SK-N-SH treated with all-trans-retinoic acid at 6 μM for 48 hours (cell line): ENCODE results near the gene DBP.

ENCODE experiments used
- ATAC-seq: fragments of 200-7000 bp; cut with Tn5 transposase; 3 replicates; pipeline ENCODE4 v1.9.1; 2020; ENCODE audit warnings: mild to moderate bottlenecking, moderate library complexity
- ARNTL ChIP-seq: fragments of 450-650 bp; formaldehyde crosslinking; IDR thresholded peaks from 2 replicates; pipeline ENCODE4 v1.5.0; 2020; ENCODE audit warnings: low read depth, mild to moderate bottlenecking, moderate library complexity, borderline replicate concordance
- BACH2 ChIP-seq: fragments of 250-450 bp; sonication (Bioruptor Pico); IDR thresholded peaks from 2 replicates; pipeline ENCODE4 v1.9.0; 2021; ENCODE audit warnings: mild to moderate bottlenecking, borderline replicate concordance
- ESRRG ChIP-seq: fragments of 250-450 bp; sonication (Bioruptor Pico); IDR thresholded peaks from 2 replicates; pipeline ENCODE4 v1.6.1; 2021; ENCODE audit warnings: mild to moderate bottlenecking
- GLIS3 ChIP-seq: fragments of 250-450 bp; sonication (Bioruptor Pico); IDR thresholded peaks from 2 replicates; pipeline ENCODE4 v1.5.0; 2020; ENCODE audit warnings: mild to moderate bottlenecking, moderate library complexity
- ISL1 ChIP-seq: fragments of 250-450 bp; sonication (Bioruptor Pico); IDR thresholded peaks from 2 replicates; pipeline ENCODE4 v2.1.2; 2022; ENCODE audit warnings: mild to moderate bottlenecking, moderate library complexity
- OSR1 ChIP-seq: fragments of 250-450 bp; sonication (Bioruptor Pico); IDR thresholded peaks from 2 replicates; pipeline ENCODE4 v1.8.0; 2022; ENCODE audit warnings: moderate library complexity, mild to moderate bottlenecking, inconsistent platforms
- PPARA ChIP-seq: fragments of 250-450 bp; sonication (Bioruptor Pico); IDR thresholded peaks from 2 replicates; pipeline ENCODE4 v1.5.0; 2020; ENCODE audit warnings: mild to moderate bottlenecking, borderline replicate concordance
- RARB ChIP-seq: fragments of 250-450 bp; sonication (Bioruptor Pico); IDR thresholded peaks from 2 replicates; pipeline ENCODE4 v1.8.0; 2021; ENCODE audit warnings: mild to moderate bottlenecking, moderate library complexity
- SNAI2 ChIP-seq: fragments of 250-450 bp; sonication (Bioruptor Pico); IDR thresholded peaks from 2 replicates; pipeline ENCODE4 v1.5.0; 2020; ENCODE audit warnings: mild to moderate bottlenecking, moderate library complexity
- TCF4 ChIP-seq: fragments of 250-450 bp; sonication (Bioruptor Pico); IDR thresholded peaks from 2 replicates; pipeline ENCODE4 v1.8.0; 2021; ENCODE audit warnings: mild to moderate bottlenecking, moderate library complexity, borderline replicate concordance
- TOX ChIP-seq: fragments of 250-450 bp; sonication (Bioruptor Pico); IDR thresholded peaks from 2 replicates; pipeline ENCODE4 v1.8.0; 2021; ENCODE audit warnings: mild to moderate bottlenecking, moderate library complexity, borderline replicate concordance
- ZC3H10 ChIP-seq: fragments of 250-450 bp; sonication (Bioruptor Pico); IDR thresholded peaks from 2 replicates; pipeline ENCODE4 v1.5.1; 2021; ENCODE audit warnings: mild to moderate bottlenecking, moderate library complexity
- ZFP3 ChIP-seq: fragments of 250-450 bp; sonication (Bioruptor Pico); IDR thresholded peaks from 2 replicates; pipeline ENCODE4 v1.5.0; 2020; ENCODE audit warnings: mild to moderate bottlenecking, moderate library complexity
- ZFP30 ChIP-seq: fragments of 450-650 bp; formaldehyde crosslinking; IDR thresholded peaks from 2 replicates; pipeline ENCODE4 v1.5.0; 2022; ENCODE audit warnings: mild to moderate bottlenecking, moderate library complexity
- ZNF565 ChIP-seq: fragments of 450-650 bp; formaldehyde crosslinking; conservative IDR thresholded peaks from 2 replicates; pipeline ENCODE4 v1.5.0; 2020; ENCODE audit warnings: low read depth, mild to moderate bottlenecking, moderate library complexity
- ZNF70 ChIP-seq: fragments of 450-650 bp; formaldehyde crosslinking; IDR thresholded peaks from 2 replicates; pipeline ENCODE4 v1.5.0; 2020; ENCODE audit warnings: mild to moderate bottlenecking, moderate library complexity
- ZNF8 ChIP-seq: fragments of 450-650 bp; formaldehyde crosslinking; IDR thresholded peaks from 2 replicates; pipeline ENCODE4 v1.5.0; 2020; ENCODE audit warnings: mild to moderate bottlenecking, moderate library complexity
- TF ChIP-seq, protein P1 (sequence below): fragments of 250-450 bp; sonication (Bioruptor Pico); IDR thresholded peaks from 2 replicates; pipeline ENCODE4 v1.5.1; 2021; ENCODE audit warnings: mild to moderate bottlenecking, moderate library complexity
- TF ChIP-seq, protein P2 (sequence below): fragments of 250-450 bp; sonication (Bioruptor Pico); IDR thresholded peaks from 2 replicates; pipeline ENCODE4 v1.5.0; 2020; ENCODE audit warnings: mild to moderate bottlenecking, moderate library complexity
- TF ChIP-seq, protein P3 (sequence below): fragments of 250-450 bp; sonication (Bioruptor Pico); IDR thresholded peaks from 2 replicates; pipeline ENCODE4 v1.8.0; 2021; ENCODE audit warnings: low read depth, mild to moderate bottlenecking, moderate library complexity, borderline replicate concordance

DBP gene

DNA sequence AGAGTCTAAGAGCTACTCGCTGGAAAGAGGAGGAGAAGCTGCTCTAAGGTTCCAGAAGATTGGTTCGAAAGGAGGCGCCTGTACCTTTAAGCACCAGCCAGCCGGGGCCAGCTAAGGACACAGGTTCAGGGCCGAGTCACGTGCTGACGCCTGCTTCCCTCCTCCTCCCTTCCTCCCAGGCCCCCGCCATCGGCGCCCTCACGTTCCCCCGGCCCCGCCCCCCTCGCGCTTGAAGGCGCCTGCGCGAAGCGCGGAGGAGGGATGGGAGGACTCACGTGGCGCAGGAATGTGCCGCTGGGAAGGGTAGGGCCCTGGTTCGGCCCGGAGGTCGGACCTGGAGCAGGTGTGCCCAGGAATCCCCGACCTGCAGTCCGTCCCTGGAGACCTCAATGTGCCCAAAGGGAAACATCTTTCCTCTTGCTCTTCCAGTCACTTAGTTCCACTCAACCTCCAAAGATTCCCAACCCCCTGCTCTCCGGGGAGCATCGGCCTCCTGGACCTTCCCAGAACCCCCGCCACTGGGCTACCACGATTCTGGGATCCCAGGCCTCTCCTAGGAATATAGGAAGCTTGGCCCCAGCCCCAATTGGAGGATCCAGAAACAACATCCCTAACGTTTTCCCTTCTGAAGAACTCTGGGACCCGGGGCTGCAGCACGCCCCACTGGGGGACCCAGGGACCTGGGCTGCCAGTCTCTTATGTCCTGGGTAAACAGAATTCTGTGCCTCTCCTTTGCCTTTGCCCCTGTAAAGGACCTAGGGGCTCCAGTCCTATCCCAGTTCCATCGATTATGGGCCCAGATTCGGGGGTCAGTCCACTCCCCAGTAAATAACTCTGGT lies 2.5 kb downstream of the DBP start:
- ATAC-seq = peak; percentile 40
- TF ChIP-seq BACH2 (CRISPR knock-in tag) (no peak), ARNTL (0 out of 2 replicates have a peak, but pooled peaks have one; percentile 81), ZNF70 (CRISPR knock-in tag) (no peak), ZNF8 (CRISPR knock-in tag) (no peak)
- TF ChIP-seq, protein P1, sequence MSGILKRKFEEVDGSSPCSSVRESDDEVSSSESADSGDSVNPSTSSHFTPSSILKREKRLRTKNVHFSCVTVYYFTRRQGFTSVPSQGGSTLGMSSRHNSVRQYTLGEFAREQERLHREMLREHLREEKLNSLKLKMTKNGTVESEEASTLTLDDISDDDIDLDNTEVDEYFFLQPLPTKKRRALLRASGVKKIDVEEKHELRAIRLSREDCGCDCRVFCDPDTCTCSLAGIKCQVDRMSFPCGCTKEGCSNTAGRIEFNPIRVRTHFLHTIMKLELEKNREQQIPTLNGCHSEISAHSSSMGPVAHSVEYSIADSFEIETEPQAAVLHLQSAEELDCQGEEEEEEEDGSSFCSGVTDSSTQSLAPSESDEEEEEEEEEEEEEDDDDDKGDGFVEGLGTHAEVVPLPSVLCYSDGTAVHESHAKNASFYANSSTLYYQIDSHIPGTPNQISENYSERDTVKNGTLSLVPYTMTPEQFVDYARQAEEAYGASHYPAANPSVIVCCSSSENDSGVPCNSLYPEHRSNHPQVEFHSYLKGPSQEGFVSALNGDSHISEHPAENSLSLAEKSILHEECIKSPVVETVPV (CRISPR knock-in tag) = 0 out of 2 replicates have a peak, but pooled peaks have one; percentile 22
- TF ChIP-seq, protein P2, sequence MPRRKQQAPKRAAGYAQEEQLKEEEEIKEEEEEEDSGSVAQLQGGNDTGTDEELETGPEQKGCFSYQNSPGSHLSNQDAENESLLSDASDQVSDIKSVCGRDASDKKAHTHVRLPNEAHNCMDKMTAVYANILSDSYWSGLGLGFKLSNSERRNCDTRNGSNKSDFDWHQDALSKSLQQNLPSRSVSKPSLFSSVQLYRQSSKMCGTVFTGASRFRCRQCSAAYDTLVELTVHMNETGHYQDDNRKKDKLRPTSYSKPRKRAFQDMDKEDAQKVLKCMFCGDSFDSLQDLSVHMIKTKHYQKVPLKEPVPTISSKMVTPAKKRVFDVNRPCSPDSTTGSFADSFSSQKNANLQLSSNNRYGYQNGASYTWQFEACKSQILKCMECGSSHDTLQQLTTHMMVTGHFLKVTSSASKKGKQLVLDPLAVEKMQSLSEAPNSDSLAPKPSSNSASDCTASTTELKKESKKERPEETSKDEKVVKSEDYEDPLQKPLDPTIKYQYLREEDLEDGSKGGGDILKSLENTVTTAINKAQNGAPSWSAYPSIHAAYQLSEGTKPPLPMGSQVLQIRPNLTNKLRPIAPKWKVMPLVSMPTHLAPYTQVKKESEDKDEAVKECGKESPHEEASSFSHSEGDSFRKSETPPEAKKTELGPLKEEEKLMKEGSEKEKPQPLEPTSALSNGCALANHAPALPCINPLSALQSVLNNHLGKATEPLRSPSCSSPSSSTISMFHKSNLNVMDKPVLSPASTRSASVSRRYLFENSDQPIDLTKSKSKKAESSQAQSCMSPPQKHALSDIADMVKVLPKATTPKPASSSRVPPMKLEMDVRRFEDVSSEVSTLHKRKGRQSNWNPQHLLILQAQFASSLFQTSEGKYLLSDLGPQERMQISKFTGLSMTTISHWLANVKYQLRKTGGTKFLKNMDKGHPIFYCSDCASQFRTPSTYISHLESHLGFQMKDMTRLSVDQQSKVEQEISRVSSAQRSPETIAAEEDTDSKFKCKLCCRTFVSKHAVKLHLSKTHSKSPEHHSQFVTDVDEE = no peak

DNA sequence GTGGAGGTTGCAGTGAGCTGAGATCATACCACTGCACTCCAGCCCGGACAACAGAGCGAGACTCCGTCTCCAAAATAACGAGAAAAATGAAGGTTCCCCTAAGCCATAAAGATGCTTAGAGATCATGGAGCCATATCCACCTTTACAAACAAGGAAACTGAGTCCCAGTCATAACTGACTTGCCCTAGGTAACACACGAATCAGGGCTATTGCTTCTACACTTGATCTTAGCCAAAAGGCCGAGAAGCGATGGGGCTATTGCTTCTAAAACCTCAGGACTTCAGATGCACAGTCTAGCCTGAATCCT lies 3.2 kb downstream of the DBP start:
- ATAC-seq = no peak
- no peak for TF ChIP-seq ZNF70 (CRISPR knock-in tag)
- TF ChIP-seq, protein P2 = no peak
- no peak for TF ChIP-seq ZNF8 (CRISPR knock-in tag)
- no peak for TF ChIP-seq RARB (CRISPR knock-in tag)
- no peak for TF ChIP-seq ARNTL
- no peak for TF ChIP-seq ZFP30 (CRISPR knock-in tag)
- TF ChIP-seq GLIS3 (CRISPR knock-in tag) = no peak

DNA sequence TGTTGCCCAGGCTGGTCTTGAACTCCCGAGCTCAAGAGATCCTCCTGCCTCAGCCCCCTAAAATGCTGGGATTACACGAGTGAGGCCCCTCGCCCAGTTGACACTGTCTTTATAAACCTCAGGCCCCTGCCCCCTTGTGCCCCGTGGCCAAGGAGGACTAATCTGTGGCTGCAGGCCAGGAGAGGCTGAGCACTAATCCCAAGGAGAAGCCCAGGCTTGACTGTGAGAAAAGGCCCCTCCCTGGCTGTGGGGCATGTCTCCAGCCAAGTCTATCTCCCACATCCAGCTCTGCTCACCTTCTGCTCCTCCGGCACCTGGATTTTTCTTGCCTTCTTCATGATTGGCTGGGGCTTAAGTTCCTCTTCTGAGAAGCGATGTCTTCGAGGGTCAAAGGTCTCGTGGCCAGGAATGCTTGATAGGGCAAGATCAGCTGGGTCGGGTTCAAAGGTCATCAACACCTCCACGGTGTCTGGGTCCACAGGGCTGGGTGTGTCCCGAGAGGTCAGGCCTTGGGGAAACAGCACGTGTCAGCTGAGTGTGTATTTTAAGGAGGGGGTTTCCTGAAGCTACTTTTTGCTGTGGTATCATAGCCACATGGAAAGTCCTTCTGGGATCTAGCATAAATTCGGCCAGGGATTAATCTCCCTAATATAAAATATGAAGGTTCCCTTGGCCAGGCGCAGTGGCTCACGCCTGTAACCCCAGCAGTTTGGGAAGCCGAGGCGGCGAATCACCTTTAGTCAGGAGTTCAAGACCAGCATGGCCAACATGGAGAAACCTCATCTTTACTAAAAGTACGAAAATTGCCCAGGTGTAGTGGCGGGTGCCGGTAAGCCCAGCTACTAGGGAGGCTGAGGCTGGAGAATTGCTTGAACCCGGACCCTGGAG lies 3.8 kb downstream of the DBP start:
- TF ChIP-seq RARB (CRISPR knock-in tag) (no peak), ZNF70 (CRISPR knock-in tag) (no peak), ISL1 (CRISPR knock-in tag) (no peak)
- no peak for ATAC-seq

DNA sequence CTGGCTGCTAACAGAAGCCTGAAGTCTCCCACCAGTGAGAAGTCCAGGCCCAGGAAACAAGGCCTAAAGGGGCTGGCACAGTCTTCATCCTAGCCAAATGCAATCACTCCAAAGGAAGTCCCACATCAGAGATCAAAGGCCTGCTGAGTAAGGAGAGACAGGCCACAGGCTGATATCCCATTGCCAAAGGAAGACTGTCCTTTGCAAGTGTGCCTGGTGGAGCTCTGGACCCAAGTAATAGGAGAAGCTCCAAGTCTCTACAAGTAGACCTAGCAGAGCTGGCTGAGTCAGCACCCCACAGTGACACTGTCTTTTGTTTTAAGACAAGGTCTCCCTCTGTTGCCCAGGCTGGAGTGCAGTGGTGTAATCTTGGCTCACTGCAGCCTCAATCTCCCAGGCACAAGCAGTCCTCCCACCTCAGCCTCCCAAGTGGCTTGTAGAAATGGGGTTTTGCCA lies 4.5 kb downstream of the DBP start:
- no peak for ATAC-seq
- no peak for TF ChIP-seq ISL1 (CRISPR knock-in tag)
- no peak for TF ChIP-seq ZFP30 (CRISPR knock-in tag)
- no peak for TF ChIP-seq TCF4 (CRISPR knock-in tag)
- TF ChIP-seq, protein P3, sequence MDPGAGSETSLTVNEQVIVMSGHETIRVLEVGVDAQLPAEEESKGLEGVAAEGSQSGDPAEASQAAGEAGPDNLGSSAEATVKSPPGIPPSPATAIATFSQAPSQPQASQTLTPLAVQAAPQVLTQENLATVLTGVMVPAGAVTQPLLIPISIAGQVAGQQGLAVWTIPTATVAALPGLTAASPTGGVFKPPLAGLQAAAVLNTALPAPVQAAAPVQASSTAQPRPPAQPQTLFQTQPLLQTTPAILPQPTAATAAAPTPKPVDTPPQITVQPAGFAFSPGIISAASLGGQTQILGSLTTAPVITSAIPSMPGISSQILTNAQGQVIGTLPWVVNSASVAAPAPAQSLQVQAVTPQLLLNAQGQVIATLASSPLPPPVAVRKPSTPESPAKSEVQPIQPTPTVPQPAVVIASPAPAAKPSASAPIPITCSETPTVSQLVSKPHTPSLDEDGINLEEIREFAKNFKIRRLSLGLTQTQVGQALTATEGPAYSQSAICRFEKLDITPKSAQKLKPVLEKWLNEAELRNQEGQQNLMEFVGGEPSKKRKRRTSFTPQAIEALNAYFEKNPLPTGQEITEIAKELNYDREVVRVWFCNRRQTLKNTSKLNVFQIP (CRISPR knock-in tag) = no peak
- TF ChIP-seq RARB (CRISPR knock-in tag) = no peak
- no peak for TF ChIP-seq ZNF565
- TF ChIP-seq ESRRG (CRISPR knock-in tag) = no peak
- TF ChIP-seq TOX (CRISPR knock-in tag) = no peak
- TF ChIP-seq ZNF8 (CRISPR knock-in tag) = no peak
- no peak for TF ChIP-seq PPARA
- no peak for TF ChIP-seq OSR1 (CRISPR knock-in tag)
- TF ChIP-seq BACH2 (CRISPR knock-in tag) = no peak
- TF ChIP-seq, protein P1 (CRISPR knock-in tag) = no peak
- TF ChIP-seq, protein P2 = no peak
- no peak for TF ChIP-seq SNAI2 (CRISPR knock-in tag)
- no peak for TF ChIP-seq ZFP3
- no peak for TF ChIP-seq ZC3H10
- no peak for TF ChIP-seq GLIS3 (CRISPR knock-in tag)
